Trophoblast cell (in vitro differentiated cells and primary cell): ENCODE data around the gene PIGU.

Experiments
- DNase-seq, 2 donors: peaks; one replicate each; pipeline ENCODE4 v3.0.0-alpha.2; 2016
- H2AFZ ChIP-seq: 2 replicates; pipeline ENCODE4 v1.6.1; 2013; ENCODE audit warnings: low read length, moderate library complexity, mild to moderate bottlenecking; ENCODE audit not compliant: insufficient read depth, poor library complexity
- H2AK5ac ChIP-seq: 2 replicates; pipeline ENCODE4 v1.6.1; 2013; ENCODE audit warnings: mild to moderate bottlenecking, low read length
- H2BK120ac ChIP-seq: 2 replicates; pipeline ENCODE4 v1.6.1; 2013; ENCODE audit warnings: low read length, mild to moderate bottlenecking, moderate library complexity; ENCODE audit not compliant: insufficient read depth, poor library complexity
- H2BK12ac ChIP-seq: 2 replicates; pipeline ENCODE4 v1.6.1; 2013; ENCODE audit warnings: mild to moderate bottlenecking, low read length, moderate library complexity
- H2BK5ac ChIP-seq: 2 replicates; pipeline ENCODE4 v1.6.1; 2013; ENCODE audit warnings: low read length, low read depth, moderate library complexity, mild to moderate bottlenecking; ENCODE audit not compliant: poor library complexity
- H3K14ac ChIP-seq: 2 replicates; pipeline ENCODE4 v1.6.1; 2013; ENCODE audit warnings: mild to moderate bottlenecking, low read length
- H3K18ac ChIP-seq: 2 replicates; pipeline ENCODE4 v1.6.1; 2013; ENCODE audit warnings: mild to moderate bottlenecking, low read length
- H3K23ac ChIP-seq: 2 replicates; pipeline ENCODE4 v1.6.1; 2013; ENCODE audit warnings: low read length
- H3K27ac ChIP-seq: 2 replicates; pipeline ENCODE4 v1.5.1; 2013; ENCODE audit warnings: low read depth, mild to moderate bottlenecking, inconsistent platforms, low read length, moderate library complexity
- H3K27me3 ChIP-seq: 2 replicates; pipeline ENCODE4 v1.6.1; 2013; ENCODE audit warnings: inconsistent platforms, mild to moderate bottlenecking, low read length, moderate library complexity; ENCODE audit not compliant: insufficient read depth
- H3K36me3 ChIP-seq, 2 experiments: 1 replicate in 1 of 2; 2 replicates in 1 of 2; pipeline ENCODE4 v1.6.1; 2013; ENCODE audit warnings: low read length in 2 of 2, mild to moderate bottlenecking in 2 of 2, moderate library complexity in 1 of 2; ENCODE audit not compliant: insufficient read depth in 2 of 2, control insufficient read depth in 1 of 2
- H3K4ac ChIP-seq: 2 replicates; pipeline ENCODE4 v1.6.1; 2013; ENCODE audit warnings: low read depth, mild to moderate bottlenecking, low read length, moderate library complexity
- H3K4me1 ChIP-seq, 2 experiments: 1 replicate in 1 of 2; 2 replicates in 1 of 2; pipeline ENCODE4 v1.6.1; 2013; ENCODE audit warnings: low read length in 2 of 2, mild to moderate bottlenecking in 2 of 2, moderate library complexity in 1 of 2; ENCODE audit not compliant: insufficient read depth in 2 of 2, control insufficient read depth in 1 of 2
- H3K4me2 ChIP-seq: 2 replicates; pipeline ENCODE4 v1.6.1; 2013; ENCODE audit warnings: inconsistent platforms, mild to moderate bottlenecking, low read length, moderate library complexity
- H3K4me3 ChIP-seq: 2 replicates; pipeline ENCODE4 v1.5.1; 2013; ENCODE audit warnings: mild to moderate bottlenecking, low read depth, low read length, inconsistent platforms
- H3K79me1 ChIP-seq: one replicate; pipeline ENCODE4 v1.6.1; 2013; ENCODE audit warnings: low read length
- H3K79me2 ChIP-seq: 2 replicates; pipeline ENCODE4 v1.6.1; 2013; ENCODE audit warnings: low read length, mild to moderate bottlenecking; ENCODE audit not compliant: control insufficient read depth, insufficient read depth, poor library complexity
- H3K9ac ChIP-seq: 2 replicates; pipeline ENCODE4 v1.6.1; 2013; ENCODE audit warnings: mild to moderate bottlenecking, low read length
- H3K9me3 ChIP-seq: 2 replicates; pipeline ENCODE4 v1.6.1; 2013; ENCODE audit warnings: low read depth, mild to moderate bottlenecking, control low read depth, inconsistent platforms, low read length; ENCODE audit not compliant: insufficient read depth
- H4K12ac ChIP-seq: 2 replicates; pipeline ENCODE4 v1.6.1; 2013; ENCODE audit warnings: low read depth, mild to moderate bottlenecking, low read length, moderate library complexity
- H4K8ac ChIP-seq: 2 replicates; pipeline ENCODE4 v1.6.1; 2013; ENCODE audit warnings: low read depth, mild to moderate bottlenecking, low read length, moderate library complexity
- H4K91ac ChIP-seq: one replicate; pipeline ENCODE4 v1.6.1; 2013; ENCODE audit warnings: low read depth, mild to moderate bottlenecking, low read length, moderate library complexity
- WGBS: extraction: QIAGEN DNeasy Blood & Tissue Kit; methylation state at CpG from one replicate; pipeline ENCODE4 v1.1.7; 2013; ENCODE audit warnings: missing lambda C conversion rate; ENCODE audit not compliant: insufficient read length, insufficient coverage; ENCODE audit errors: extremely low coverage; 5-methylcytosine and 5-hydroxymethylcytosine counted together

Gene PIGU

DNA sequence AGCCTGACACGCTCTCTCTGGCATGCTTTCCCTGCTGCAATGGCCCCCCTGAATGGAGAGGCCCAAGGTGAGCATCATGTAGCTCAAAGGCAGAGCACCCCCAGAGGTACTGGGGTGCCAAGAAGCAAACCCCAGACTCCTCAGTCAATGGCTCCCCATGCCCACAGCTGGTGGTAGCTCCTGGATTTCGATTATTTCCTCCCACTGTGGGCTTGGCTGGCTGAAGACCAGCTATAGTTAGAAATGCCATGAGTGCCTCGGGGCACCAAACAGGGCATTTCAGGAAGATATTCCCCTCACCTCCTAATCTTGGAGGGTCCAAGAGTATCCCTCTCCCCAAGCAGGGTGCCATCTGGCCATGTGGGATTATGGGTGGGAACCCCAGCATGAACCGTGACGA is 101.6 kb downstream of the PIGU start:
- H2BK5ac ChIP-seq, result no peak overlapping the region
- no CpG with 5 or more reads among the region's 5 CpGs for WGBS
- no peak overlapping the region for H3K18ac ChIP-seq
- H3K27me3 ChIP-seq, result no peaks in the 10 kb centered on the region
- no peak overlapping the region for H2BK120ac ChIP-seq
- H2AK5ac ChIP-seq, result no peak overlapping the region
- no peak overlapping the region for H2AFZ ChIP-seq
- no peak overlapping the region for H3K14ac ChIP-seq
- H3K4me2 ChIP-seq, result no peak overlapping the region
- H3K4me1 ChIP-seq, result no peaks in the 10 kb centered on the region
- H4K12ac ChIP-seq, result no peak overlapping the region
- H3K4me3 ChIP-seq, result no peak overlapping the region
- H3K79me1 ChIP-seq, result no peaks in the 10 kb centered on the region
- H3K4ac ChIP-seq, result no peak overlapping the region
- no peak overlapping the region for H3K9ac ChIP-seq
- H3K36me3 ChIP-seq, result peaks cover 2 to 6% of the 10 kb centered on the region in 2 experiments
- no peaks in the 10 kb centered on the region for H3K9me3 ChIP-seq
- no peak for DNase-seq
- H4K91ac ChIP-seq, result no peak overlapping the region
- no peak overlapping the region for H4K8ac ChIP-seq
- H2BK12ac ChIP-seq, result no peak overlapping the region
- no peak overlapping the region for H3K27ac ChIP-seq
- no peak overlapping the region for H3K23ac ChIP-seq
- no peaks in the 10 kb centered on the region for H3K79me2 ChIP-seq

DNA sequence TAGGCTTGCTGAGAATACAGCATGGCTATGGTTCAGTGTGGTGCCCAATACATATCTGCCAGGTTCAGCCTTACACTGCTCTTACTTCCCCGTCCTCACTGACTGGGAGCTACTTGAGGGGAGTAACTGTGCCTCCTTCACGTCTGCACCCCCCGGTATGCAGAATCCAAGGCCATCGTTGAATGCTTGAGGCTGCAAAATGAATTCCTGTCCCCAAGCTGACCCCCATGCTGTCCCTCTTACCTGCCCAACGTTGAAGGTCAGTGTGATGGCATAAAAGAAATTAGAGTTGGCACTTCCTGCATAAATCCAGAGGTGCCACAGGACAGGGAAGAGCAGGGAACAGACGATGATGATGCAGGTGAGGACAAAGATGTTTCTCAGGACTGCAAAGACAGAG is 102.0 kb downstream of the PIGU start:
- Histone ChIP-seq H3K9me3 (no peaks in the 10 kb centered on the region), H3K79me2 (no peaks in the 10 kb centered on the region), H3K18ac (no peak overlapping the region), H2BK5ac (no peak overlapping the region), H3K23ac (no peak overlapping the region), H4K91ac (no peak overlapping the region), H3K27ac (no peak overlapping the region), H4K8ac (no peak overlapping the region), H3K9ac (no peak overlapping the region), H3K4me1 (no peaks in the 10 kb centered on the region), H3K4ac (no peak overlapping the region), H3K27me3 (no peaks in the 10 kb centered on the region), H3K79me1 (no peaks in the 10 kb centered on the region), H2AFZ (no peak overlapping the region), H3K36me3 (peaks cover 2 to 6% of the 10 kb centered on the region in 2 experiments), H2BK12ac (no peak overlapping the region), H2AK5ac (no peak overlapping the region), H3K4me3 (no peak overlapping the region), H2BK120ac (no peak overlapping the region), H3K4me2 (no peak overlapping the region), H3K14ac (no peak overlapping the region), H4K12ac (no peak overlapping the region)
- no CpG with 5 or more reads among the region's 6 CpGs for WGBS
- DNase-seq, result no peak

DNA sequence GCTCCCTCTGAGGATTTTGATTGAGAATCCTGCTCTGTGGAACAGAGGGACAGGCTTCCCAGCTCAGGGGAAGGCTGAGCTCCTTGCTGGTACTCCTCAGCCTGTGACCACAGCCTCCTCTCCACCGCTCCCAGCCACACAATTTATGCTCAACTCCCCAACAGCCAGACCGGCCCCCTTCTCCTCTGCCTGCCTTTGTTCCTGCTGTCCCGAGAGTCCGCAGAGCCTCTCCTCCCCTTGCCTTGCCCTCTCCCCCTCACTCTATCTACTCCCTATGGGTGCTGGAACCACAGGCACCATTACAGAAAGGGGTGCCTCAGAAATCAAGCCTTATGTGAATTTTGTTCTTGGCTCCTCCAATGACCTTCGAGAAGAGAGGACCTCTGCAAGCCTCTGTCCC is 102.5 kb downstream of the PIGU start:
- Histone ChIP-seq H3K9ac (no peak overlapping the region), H2BK5ac (no peak overlapping the region), H3K79me2 (no peaks in the 10 kb centered on the region), H3K4me3 (no peak overlapping the region), H3K27me3 (no peaks in the 10 kb centered on the region), H2AK5ac (no peak overlapping the region), H3K18ac (no peak overlapping the region), H3K4me1 (no peaks in the 10 kb centered on the region), H3K4ac (no peak overlapping the region), H3K4me2 (no peak overlapping the region), H4K8ac (no peak overlapping the region), H3K9me3 (no peaks in the 10 kb centered on the region), H3K23ac (no peak overlapping the region), H4K91ac (no peak overlapping the region), H3K36me3 (peaks cover 2 to 6% of the 10 kb centered on the region in 2 experiments), H4K12ac (no peak overlapping the region), H2BK120ac (no peak overlapping the region), H2AFZ (no peak overlapping the region), H3K27ac (no peak overlapping the region), H3K79me1 (no peaks in the 10 kb centered on the region), H3K14ac (no peak overlapping the region), H2BK12ac (no peak overlapping the region)
- no peak for DNase-seq
- WGBS, result no CpG with 5 or more reads among the region's 5 CpGs

DNA sequence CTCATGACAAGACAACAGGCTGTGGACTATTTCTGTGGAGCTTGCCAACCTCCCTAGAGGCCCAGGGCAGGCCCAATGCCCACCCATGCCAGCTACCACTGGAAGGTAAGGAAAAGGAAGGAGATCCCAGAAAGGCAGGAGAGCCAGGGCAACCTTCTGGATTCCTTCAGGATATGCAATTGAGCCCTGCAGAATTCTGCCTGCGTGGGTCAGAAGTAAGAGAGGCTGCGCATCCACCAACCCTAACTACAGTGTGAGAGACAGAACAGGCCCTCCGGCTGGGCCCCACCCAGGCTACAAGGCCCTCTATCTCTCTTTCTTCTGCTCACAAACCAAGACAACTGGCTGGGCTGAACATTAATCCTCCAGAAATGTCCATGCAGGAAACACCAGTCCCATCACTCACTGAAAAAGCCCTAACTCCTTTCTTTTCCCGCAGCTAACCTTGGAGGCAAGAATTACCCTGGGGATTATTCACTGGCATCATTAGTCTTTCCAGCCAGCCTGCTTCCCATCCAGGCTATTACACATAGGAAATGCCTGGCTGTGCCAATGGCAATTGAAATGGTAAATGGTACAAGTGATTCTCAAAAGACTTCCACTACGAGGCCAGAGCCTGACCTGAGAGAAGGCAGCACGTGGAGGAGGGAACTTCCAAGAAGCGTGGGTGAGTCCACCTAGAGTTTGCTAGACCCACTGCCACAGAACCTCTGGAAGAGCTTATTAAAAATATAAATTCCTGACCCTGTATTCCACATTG is 103.2 kb downstream of the PIGU start:
- H3K79me1 ChIP-seq, result no peaks in the 10 kb centered on the region
- H2BK5ac ChIP-seq, result no peak overlapping the region
- H3K27ac ChIP-seq, result no peak overlapping the region
- no peak overlapping the region for H2BK12ac ChIP-seq
- H3K9ac ChIP-seq, result no peak overlapping the region
- peaks cover 2 to 6% of the 10 kb centered on the region in 2 experiments for H3K36me3 ChIP-seq
- no peaks in the 10 kb centered on the region for H3K79me2 ChIP-seq
- no peaks in the 10 kb centered on the region for H3K9me3 ChIP-seq
- H4K91ac ChIP-seq, result no peak overlapping the region
- H2AK5ac ChIP-seq, result no peak overlapping the region
- H4K12ac ChIP-seq, result no peak overlapping the region
- H2BK120ac ChIP-seq, result no peak overlapping the region
- WGBS, result no CpG with 5 or more reads among the region's 7 CpGs
- no peaks in the 10 kb centered on the region for H3K4me1 ChIP-seq
- no peak overlapping the region for H3K23ac ChIP-seq
- H4K8ac ChIP-seq, result no peak overlapping the region
- H3K4me3 ChIP-seq, result no peak overlapping the region
- no peak overlapping the region for H3K14ac ChIP-seq
- no peaks in the 10 kb centered on the region for H3K27me3 ChIP-seq
- H2AFZ ChIP-seq, result no peak overlapping the region
- H3K4ac ChIP-seq, result no peak overlapping the region
- no peak overlapping the region for H3K4me2 ChIP-seq
- DNase-seq, result no peak
- no peak overlapping the region for H3K18ac ChIP-seq
